ENCODE measurements around the gene NELL1.

NELL1 gene

GRCh38 chr11:21038801-21039200, 369.4 kb downstream of the NELL1 start:
- Histone ChIP-seq H3K27ac (no peak overlapping the region), H3K4me1 (no peaks in the 10 kb centered on the region), H3K9me3 (ENCODE audit: control insufficient read depth, low read length) (no peaks in the 10 kb centered on the region), H3K79me2 (no peaks in the 10 kb centered on the region), H2AFZ (no peak overlapping the region), H3K4me3 (ENCODE audit: low read depth, low read length) (no peak overlapping the region), H3K9ac (no peak overlapping the region), H3K27me3 (ENCODE audit: control insufficient read depth, insufficient read depth, low read length) (no peaks in the 10 kb centered on the region), H3K4me2 (ENCODE audit: low read length) (no peak overlapping the region), H3K36me3 (ENCODE audit: control insufficient read depth, insufficient read depth, low read length) (no peaks in the 10 kb centered on the region)
- TF ChIP-seq CTCF (IDR thresholded peaks at IDR 0.05), result no peak

- no peaks in the 10 kb centered on the region for H3K79me2 ChIP-seq
- H3K36me3 ChIP-seq (ENCODE audit: control insufficient read depth, insufficient read depth, low read length), result no peaks in the 10 kb centered on the region
- H3K4me1 ChIP-seq, result no peaks in the 10 kb centered on the region
- no peak overlapping the region for H3K9ac ChIP-seq
- no peak overlapping the region for H3K4me2 ChIP-seq (ENCODE audit: low read length)
- no peaks in the 10 kb centered on the region for H3K27me3 ChIP-seq (ENCODE audit: control insufficient read depth, insufficient read depth, low read length)
- no peak overlapping the region for H3K4me3 ChIP-seq (ENCODE audit: low read depth, low read length)
- H3K9me3 ChIP-seq (ENCODE audit: control insufficient read depth, low read length), result no peaks in the 10 kb centered on the region
- no peak overlapping the region for H2AFZ ChIP-seq
- H3K27ac ChIP-seq, result no peak overlapping the region
- TF ChIP-seq CTCF (IDR thresholded peaks at IDR 0.05), result no peak
Observed at GRCh38 chr11:21040630-21041029, 371.2 kb downstream of the NELL1 start.

GRCh38 chr11:21048626-21049025, 379.2 kb downstream of the NELL1 start:
- Histone ChIP-seq H3K27ac (no peak overlapping the region), H3K4me1 (no peaks in the 10 kb centered on the region), H2AFZ (no peak overlapping the region), H3K4me2 (ENCODE audit: low read length) (no peak overlapping the region), H3K9me3 (ENCODE audit: control insufficient read depth, low read length) (no peaks in the 10 kb centered on the region), H3K9ac (no peak overlapping the region), H3K36me3 (ENCODE audit: control insufficient read depth, insufficient read depth, low read length) (no peaks in the 10 kb centered on the region), H3K79me2 (no peaks in the 10 kb centered on the region), H3K27me3 (ENCODE audit: control insufficient read depth, insufficient read depth, low read length) (no peaks in the 10 kb centered on the region), H3K4me3 (ENCODE audit: low read depth, low read length) (no peak overlapping the region)
- TF ChIP-seq CTCF (IDR thresholded peaks at IDR 0.05), result no peak

- H3K4me2 ChIP-seq (ENCODE audit: low read length), result no peak overlapping the region
- H3K36me3 ChIP-seq (ENCODE audit: control insufficient read depth, insufficient read depth, low read length), result no peaks in the 10 kb centered on the region
- TF ChIP-seq CTCF (IDR thresholded peaks at IDR 0.05), result no peak
- no peaks in the 10 kb centered on the region for H3K79me2 ChIP-seq
- H3K9ac ChIP-seq, result no peak overlapping the region
- H2AFZ ChIP-seq, result no peak overlapping the region
- H3K27ac ChIP-seq, result no peak overlapping the region
- no peaks in the 10 kb centered on the region for H3K9me3 ChIP-seq (ENCODE audit: control insufficient read depth, low read length)
- no peak overlapping the region for H3K4me3 ChIP-seq (ENCODE audit: low read depth, low read length)
- no peaks in the 10 kb centered on the region for H3K4me1 ChIP-seq
- H3K27me3 ChIP-seq (ENCODE audit: control insufficient read depth, insufficient read depth, low read length), result no peaks in the 10 kb centered on the region
Observed at GRCh38 chr11:21053466-21053865, 384.1 kb downstream of the NELL1 start.

GRCh38 chr11:21056644-21057043, 387.3 kb downstream of the NELL1 start:
- Histone ChIP-seq H3K4me3 (ENCODE audit: low read depth, low read length) (no peak overlapping the region), H3K9ac (no peak overlapping the region), H3K27ac (no peak overlapping the region), H3K4me1 (no peaks in the 10 kb centered on the region), H3K36me3 (ENCODE audit: control insufficient read depth, insufficient read depth, low read length) (no peaks in the 10 kb centered on the region), H3K9me3 (ENCODE audit: control insufficient read depth, low read length) (no peaks in the 10 kb centered on the region), H3K4me2 (ENCODE audit: low read length) (no peak overlapping the region), H3K79me2 (no peaks in the 10 kb centered on the region), H2AFZ (no peak overlapping the region), H3K27me3 (ENCODE audit: control insufficient read depth, insufficient read depth, low read length) (no peaks in the 10 kb centered on the region)
- TF ChIP-seq CTCF (IDR thresholded peaks at IDR 0.05), result no peak
